ENCODE data around the gene COL8A2. TPM values are rescaled to one million over a fixed set of nuclear protein-coding genes. Genes with fewer than 3 reads are reported as not detected.

COL8A2 gene
- total and polyA plus RNA-seq, 2 of the 4 experiments (the other 2 are of a cell fraction) = 0.54 to 1.1 TPM

DNA sequence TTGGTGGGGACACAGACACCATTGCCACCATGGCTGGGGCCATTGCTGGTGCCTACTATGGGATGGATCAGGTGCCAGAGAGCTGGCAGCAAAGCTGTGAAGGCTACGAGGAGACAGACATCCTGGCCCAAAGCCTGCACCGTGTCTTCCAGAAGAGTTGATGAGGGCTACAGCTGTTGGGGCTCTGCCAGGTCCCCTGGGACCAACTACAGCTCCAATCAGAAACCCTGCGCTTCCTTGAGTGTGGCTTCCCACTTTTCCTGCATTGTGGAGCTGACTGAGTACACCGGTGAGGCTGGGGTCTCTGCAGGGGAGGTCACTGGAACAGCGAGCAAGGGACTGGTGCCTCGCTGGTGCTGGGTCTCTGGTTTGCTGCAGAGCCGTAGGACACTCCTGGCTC is 31.8 kb downstream of the COL8A2 start:
- H2AK9ac ChIP-seq (replicated peaks; ENCODE audit: low read depth, low read length, poor library complexity) = no peak overlapping the region
- H4K5ac ChIP-seq (ENCODE audit: low read depth, low read length) = no peak overlapping the region
- H3K9me1 ChIP-seq (ENCODE audit: insufficient read depth, low read length) = 0 out of 2 replicates have a peak, but pooled peaks cover under 1% of the 10 kb centered on the region
- no peak overlapping the region for H2BK15ac ChIP-seq (ENCODE audit: low read depth, low read length)
- WGBS, 2 experiments (ENCODE audit: extremely low coverage in 2 of 2, insufficient read length in 1 of 2) = 100% methylated on average over 3 of the region's 7 CpGs; no CpG with 5 or more reads in 1 of the 2 experiments
- no peaks in the 10 kb centered on the region for H3K27me3 ChIP-seq (ENCODE audit: control insufficient read depth, insufficient read depth, low read length)
- peaks cover 7% of the 10 kb centered on the region; the same call in 1 of the 2 replicates for H4K20me1 ChIP-seq (ENCODE audit: insufficient read depth, low read length)
- no peaks in the 10 kb centered on the region for H3K9me3 ChIP-seq (ENCODE audit: control insufficient read depth, insufficient read depth, low read length)
- no TSS peak for BruUV-seq (replicated peaks)
- peaks cover 35% of the 10 kb centered on the region for H3K36me3 ChIP-seq (ENCODE audit: control insufficient read depth, insufficient read depth, low read length)
- H2AK5ac ChIP-seq (ENCODE audit: low read depth, low read length) = no peak overlapping the region
- H3K18ac ChIP-seq (ENCODE audit: low read depth, low read length) = no peak overlapping the region
- H4K8ac ChIP-seq (ENCODE audit: low read depth in 2 of 2, low read length in 2 of 2) = no peak overlapping the region
- in situ Hi-C loops (cut with MboI; ENCODE audit: low sequenced_read_pairs) = no loop called here
- H3K23ac ChIP-seq (ENCODE audit: low read depth, low read length) = no peak overlapping the region
- peaks cover 38 to 47% of the 10 kb centered on the region in 2 experiments for H3K79me1 ChIP-seq (ENCODE audit: low read depth in 1 of 2, low read length in 2 of 2)
- H4K91ac ChIP-seq (ENCODE audit: insufficient read depth, low read depth, low read length) = no peak overlapping the region
- POLR2A ChIA-PET (ENCODE audit: unreplicated experiment) = no interaction called here
- DNase-seq (no peak), ATAC-seq (ENCODE audit: low read depth) (no peak)
- no peak overlapping the region for H3K56ac ChIP-seq (ENCODE audit: extremely low read depth, insufficient read depth, low read length)
- no peak overlapping the region for H2AFZ ChIP-seq (replicated peaks; ENCODE audit: low read length, poor library complexity)
- H3K4ac ChIP-seq (ENCODE audit: low read depth, low read length) = no peak overlapping the region
- no peak overlapping the region for H3K14ac ChIP-seq (replicated peaks; ENCODE audit: low read depth, low read length)
- H3K27ac ChIP-seq (ENCODE audit: insufficient read depth, low read length) = no peak overlapping the region
- CTCF ChIA-PET = no interaction called here
- no peak overlapping the region for H2BK120ac ChIP-seq (ENCODE audit: low read depth, low read length)
- no peak overlapping the region for H2BK20ac ChIP-seq (ENCODE audit: low read depth, low read length)
- TF ChIP-seq, protein P1, sequence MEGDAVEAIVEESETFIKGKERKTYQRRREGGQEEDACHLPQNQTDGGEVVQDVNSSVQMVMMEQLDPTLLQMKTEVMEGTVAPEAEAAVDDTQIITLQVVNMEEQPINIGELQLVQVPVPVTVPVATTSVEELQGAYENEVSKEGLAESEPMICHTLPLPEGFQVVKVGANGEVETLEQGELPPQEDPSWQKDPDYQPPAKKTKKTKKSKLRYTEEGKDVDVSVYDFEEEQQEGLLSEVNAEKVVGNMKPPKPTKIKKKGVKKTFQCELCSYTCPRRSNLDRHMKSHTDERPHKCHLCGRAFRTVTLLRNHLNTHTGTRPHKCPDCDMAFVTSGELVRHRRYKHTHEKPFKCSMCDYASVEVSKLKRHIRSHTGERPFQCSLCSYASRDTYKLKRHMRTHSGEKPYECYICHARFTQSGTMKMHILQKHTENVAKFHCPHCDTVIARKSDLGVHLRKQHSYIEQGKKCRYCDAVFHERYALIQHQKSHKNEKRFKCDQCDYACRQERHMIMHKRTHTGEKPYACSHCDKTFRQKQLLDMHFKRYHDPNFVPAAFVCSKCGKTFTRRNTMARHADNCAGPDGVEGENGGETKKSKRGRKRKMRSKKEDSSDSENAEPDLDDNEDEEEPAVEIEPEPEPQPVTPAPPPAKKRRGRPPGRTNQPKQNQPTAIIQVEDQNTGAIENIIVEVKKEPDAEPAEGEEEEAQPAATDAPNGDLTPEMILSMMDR (conservative IDR thresholded peaks at IDR 0.05; ENCODE audit: low read depth, low read length) = no peak
- TF ChIP-seq MAZ (IDR thresholded peaks at IDR 0.05; ENCODE audit: borderline replicate concordance, low read depth, low read length) (no peak), POLR2A (IDR thresholded peaks at IDR 0.05; ENCODE audit: low read depth, low read length) (no peak), CEBPB (IDR thresholded peaks at IDR 0.05; ENCODE audit: low read depth, low read length) (no peak), CHD1 (IDR thresholded peaks at IDR 0.05; ENCODE audit: low read depth, low read length) (no peak), RFX5 (IDR thresholded peaks at IDR 0.05; ENCODE audit: low read depth, low read length) (no peak)
- TF ChIP-seq, protein P2, sequence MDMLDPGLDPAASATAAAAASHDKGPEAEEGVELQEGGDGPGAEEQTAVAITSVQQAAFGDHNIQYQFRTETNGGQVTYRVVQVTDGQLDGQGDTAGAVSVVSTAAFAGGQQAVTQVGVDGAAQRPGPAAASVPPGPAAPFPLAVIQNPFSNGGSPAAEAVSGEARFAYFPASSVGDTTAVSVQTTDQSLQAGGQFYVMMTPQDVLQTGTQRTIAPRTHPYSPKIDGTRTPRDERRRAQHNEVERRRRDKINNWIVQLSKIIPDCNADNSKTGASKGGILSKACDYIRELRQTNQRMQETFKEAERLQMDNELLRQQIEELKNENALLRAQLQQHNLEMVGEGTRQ (IDR thresholded peaks at IDR 0.05; ENCODE audit: low read depth, low read length) = no peak
- peaks cover 2% of the 10 kb centered on the region; the same call in 1 of the 2 replicates for H3K4me1 ChIP-seq (ENCODE audit: control insufficient read depth, insufficient read depth, low read length)
- dilution Hi-C loops (cut with HindIII; ENCODE audit: low sequenced_read_pairs, unreplicated experiment) = no loop called here
- no peak overlapping the region for H3K4me2 ChIP-seq (ENCODE audit: low read depth, low read length)
- no peak overlapping the region for H2BK5ac ChIP-seq (ENCODE audit: low read depth, low read length, poor library complexity, severe bottlenecking)
- intact Hi-C loops (cut with micrococcal nuclease) = no loop called here
- H3K4me3 ChIP-seq (ENCODE audit: insufficient read depth, low read depth, low read length) = no peak overlapping the region
- H3K9ac ChIP-seq (ENCODE audit: low read depth, low read length) = no peak overlapping the region
